Globus pallidus (tissue), 1 donor: ENCODE data around the gene SH3RF3.

Experiments used
- DNase-seq: peaks from one replicate; pipeline ENCODE4 v3.0.0-alpha.2; 2015; ENCODE audit warnings: low spot score

Gene SH3RF3

GRCh38 chr2:109419960-109420370 is 291.0 kb downstream of the SH3RF3 start:
- DNase-seq: no peak

- no peak for DNase-seq
These were observed 292.1 kb downstream of the SH3RF3 start for GRCh38 chr2:109421101-109421500.

DNA sequence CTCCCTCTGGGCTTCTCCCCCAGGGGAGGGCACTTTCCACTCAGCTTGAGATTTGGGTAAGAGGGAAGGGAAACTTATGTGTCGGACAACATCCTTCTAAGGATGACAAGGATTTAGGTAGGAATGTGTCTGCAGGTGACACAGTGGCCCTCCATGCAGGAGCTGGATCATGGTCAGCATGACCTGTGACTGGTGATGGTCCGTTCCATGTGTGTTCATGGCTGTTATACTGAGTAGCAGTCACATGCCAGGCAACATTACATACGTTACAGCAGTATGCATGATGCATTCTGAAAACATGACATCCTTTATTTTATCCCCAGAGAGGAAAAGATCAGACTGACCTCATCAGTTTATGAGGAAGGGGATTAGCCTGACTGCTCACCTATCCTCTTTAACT is 292.6 kb downstream of the SH3RF3 start:
- DNase-seq: no peak

DNA sequence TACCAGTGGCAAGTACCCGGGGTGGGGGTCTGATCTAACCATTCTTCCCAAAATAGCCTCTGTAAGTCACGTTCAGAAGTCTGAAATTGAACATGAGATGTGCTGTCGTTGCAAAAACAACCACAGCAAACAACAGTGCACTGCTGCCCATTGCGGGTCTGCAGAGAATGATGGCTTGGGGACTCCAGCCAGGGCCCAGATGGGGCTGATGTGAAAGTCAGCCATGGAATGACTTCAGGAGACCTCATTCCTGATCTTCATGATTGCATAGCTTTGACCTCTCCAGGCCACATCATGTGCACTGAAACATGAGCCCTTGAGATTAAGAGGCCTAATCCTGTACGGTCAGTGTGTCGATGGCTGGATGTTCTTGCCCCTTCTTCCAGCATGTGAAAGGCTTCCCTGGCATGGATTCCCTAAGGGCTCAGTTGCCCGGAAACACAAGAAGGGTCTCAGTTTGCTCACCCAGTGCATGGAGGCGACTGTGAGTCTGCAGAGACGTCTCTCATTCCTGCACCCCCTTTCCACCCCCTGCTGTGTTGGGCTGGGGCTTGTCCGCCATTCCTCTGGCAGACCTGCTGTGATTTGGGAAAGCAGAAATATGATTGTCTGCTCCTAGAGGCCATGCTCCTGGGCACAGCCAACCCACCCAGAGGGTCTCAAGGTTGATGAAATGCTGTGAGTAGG is 293.2 kb downstream of the SH3RF3 start:
- DNase-seq: no peak

- no peak for DNase-seq
These were observed 293.9 kb downstream of the SH3RF3 start for GRCh38 chr2:109422758-109423500.

GRCh38 chr2:109423556-109424359 is 294.8 kb downstream of the SH3RF3 start:
- DNase-seq: no peak

DNA sequence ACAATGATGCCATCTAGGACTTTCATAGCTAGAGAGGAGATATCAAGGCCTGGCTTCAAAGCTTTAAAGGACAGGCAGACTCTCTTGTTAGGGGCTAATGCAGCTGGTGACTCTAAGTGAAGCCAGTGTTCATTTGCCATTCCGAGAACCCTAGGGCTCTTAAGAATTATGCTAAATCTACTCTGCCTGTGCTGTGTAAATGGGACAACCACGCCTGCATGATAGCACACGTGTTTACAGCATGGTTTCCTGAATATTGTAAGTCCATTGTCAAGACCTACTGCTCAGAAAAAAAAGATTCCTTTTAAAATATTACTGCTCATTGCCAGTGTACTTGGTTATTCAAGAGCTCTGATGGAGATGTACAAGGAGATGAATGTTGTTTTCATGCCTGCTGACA is 296.4 kb downstream of the SH3RF3 start:
- no peak for DNase-seq

DNA sequence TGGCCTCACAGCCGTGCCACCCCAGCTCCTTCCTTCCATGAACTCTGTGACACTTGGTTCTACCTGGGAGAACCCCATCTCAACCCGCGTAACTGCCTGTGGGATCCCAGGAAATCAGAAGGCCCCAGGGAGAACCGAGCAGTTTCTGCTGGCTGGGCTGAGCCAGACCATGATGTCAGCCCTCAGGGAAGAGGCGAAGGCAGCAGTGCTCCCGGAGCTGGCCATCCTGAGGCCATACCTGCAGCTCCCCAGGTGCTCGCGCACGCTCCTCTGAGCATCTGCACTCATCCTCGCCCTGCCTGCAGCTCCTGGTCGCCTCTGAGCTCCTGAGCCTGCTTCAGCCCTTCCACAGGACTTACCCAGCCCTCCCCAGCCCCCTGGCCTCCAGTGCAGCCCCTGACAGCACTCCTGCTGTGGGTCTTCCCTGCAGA is 298.7 kb downstream of the SH3RF3 start:
- no peak for DNase-seq

DNA sequence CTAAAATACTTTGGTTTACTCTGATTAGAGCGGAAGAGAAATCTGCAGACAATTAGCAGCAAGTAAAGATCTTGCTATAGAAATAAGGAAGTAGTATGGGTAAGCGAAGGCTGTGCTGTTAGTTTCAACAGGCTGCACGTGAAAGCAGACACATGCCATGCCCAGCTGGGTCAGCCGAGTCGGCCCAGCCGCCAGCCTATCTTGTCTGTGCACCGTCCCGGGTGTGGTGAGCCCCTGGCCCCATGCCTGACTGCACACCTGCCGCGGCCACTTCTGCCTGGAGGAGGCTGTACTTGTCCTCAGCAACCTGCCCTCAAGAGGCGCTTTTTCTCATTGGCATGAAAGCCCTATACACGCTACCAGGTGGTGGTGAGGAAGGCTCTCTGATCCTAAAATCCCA is 299.3 kb downstream of the SH3RF3 start:
- DNase-seq: no peak

DNA sequence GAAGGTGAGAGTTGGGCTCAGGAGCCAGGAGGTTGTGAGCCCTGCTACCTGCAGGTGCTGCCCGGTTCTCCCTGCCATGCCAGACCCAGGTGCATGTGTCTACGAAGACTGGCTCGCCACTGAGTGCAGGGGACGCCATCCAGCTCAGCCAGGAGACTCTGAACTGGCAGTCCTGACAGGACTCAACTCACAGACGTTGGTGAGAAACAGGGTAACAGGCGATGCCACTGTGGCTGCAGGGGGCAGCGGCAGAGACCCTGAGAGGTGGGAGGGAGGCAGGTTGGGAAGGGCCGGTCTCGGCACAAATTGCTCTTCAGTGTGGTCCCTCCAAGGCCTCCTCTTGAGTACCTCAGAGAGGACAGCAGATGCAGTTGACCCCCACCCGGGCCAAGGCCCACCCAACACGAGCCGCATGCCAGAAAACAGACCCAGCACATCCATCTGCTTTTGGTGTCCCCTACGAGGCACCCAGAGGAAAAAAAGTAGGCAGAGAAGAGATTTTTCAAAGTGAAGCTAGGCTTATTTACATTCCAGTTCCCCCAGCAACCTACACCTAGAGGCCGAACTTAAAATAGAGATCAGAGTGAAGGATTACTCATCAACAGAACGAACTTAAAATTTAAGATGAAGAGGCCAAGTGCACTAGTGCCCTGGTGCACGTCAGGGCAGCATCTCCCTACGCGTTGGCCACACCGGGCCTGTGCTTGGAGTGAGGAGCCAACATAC is 300.0 kb downstream of the SH3RF3 start:
- no peak for DNase-seq

- no peak for DNase-seq
These were observed 300.7 kb downstream of the SH3RF3 start for GRCh38 chr2:109429567-109430328.

DNA sequence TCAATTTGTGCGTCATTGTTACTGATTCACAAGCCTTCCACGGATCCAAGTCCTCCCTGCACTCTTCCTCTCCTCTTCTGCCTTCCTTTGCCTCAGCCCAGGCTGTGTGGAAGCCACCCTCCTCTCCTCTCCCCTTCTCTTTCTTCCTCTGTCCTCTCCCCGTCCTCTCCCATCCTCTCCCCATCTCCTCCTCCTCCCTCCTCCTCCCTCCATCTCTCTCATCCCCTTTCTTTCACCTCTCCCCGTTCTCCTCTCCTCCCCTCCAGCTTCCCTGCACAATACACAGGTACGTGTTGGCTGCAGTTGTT is 301.3 kb downstream of the SH3RF3 start:
- DNase-seq: no peak

- DNase-seq: no peak
These were observed 303.4 kb downstream of the SH3RF3 start for GRCh38 chr2:109432421-109432820.

DNA sequence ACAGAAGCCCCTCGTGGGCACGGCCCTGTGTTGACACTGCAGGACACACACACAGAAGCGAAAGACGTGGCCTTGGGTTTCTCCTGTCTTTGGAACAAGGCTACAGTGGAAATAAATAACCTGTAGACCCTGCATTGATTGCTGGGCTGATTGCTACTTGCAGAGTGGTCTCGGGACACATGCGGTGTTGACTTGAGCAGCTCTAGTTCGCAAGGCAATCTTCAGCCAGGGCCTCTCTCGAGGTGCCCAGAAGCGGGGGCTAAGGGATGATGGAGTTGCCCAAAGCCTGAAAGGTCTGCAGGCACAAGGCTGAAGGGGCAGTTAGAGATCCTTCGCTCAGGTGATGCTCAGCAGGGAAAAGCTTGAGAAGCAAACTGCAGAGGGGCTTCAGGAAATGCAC is 304.5 kb downstream of the SH3RF3 start:
- DNase-seq: no peak

GRCh38 chr2:109433926-109434325 is 304.9 kb downstream of the SH3RF3 start:
- no peak for DNase-seq

- no peak for DNase-seq
These were observed 305.3 kb downstream of the SH3RF3 start for GRCh38 chr2:109434351-109434750.

DNA sequence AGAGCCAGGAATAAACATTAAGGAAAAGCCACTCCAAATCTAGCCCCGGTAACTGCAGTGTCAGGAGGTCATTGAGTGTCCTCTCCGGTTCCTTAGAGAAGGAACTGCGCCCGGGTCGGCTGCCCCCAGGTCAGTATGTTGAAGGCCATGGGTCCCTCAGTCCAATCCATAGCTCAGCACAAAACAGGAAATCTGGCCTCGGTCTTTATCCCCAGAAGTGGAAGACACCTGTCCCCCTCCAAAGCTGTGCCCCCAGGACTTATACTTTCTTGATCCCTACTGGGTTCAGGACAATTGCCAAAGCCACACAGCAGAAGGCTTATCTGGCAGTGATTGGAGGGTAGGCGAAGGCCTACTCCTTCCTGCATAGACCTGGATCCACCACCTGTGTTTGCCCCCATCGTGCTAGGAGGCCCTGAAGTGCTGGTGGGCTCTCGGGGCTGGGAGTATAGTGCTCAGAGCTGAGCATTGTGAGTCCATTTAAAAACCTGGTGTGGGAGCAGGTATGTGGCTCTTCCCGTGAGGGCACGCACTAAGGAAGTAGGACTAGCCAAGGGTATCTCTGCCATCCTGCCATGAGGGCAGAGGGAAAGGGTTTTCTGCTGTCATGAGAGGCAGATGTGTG is 306.2 kb downstream of the SH3RF3 start:
- DNase-seq: no peak

- no peak for DNase-seq
These were observed 307.0 kb downstream of the SH3RF3 start for GRCh38 chr2:109435901-109436598.

GRCh38 chr2:109436610-109437225 is 307.7 kb downstream of the SH3RF3 start:
- no peak for DNase-seq
